H9 (cell line): Measurements from ENCODE around the gene MAPK12. TPM values are rescaled to one million over a fixed set of nuclear protein-coding genes. Genes with fewer than 3 reads are reported as not detected.

Experiments used
- DNase-seq: peaks from one replicate; pipeline ENCODE4 v3.0.0-alpha.2; 2017
- H2AFZ ChIP-seq: one replicate; pipeline ENCODE4 v1.6.1; 2013; ENCODE audit warnings: mild to moderate bottlenecking, low read length, control low read depth, moderate library complexity
- H2AK5ac ChIP-seq: 2 replicates; pipeline ENCODE4 v1.6.1; 2013; ENCODE audit warnings: low read length, control low read depth, mixed read lengths; ENCODE audit not compliant: insufficient read length
- H2BK120ac ChIP-seq: one replicate; pipeline ENCODE4 v1.6.1; 2013; ENCODE audit warnings: low read depth, mild to moderate bottlenecking, low read length, control low read depth, inconsistent platforms; ENCODE audit not compliant: poor library complexity, severe bottlenecking
- H2BK12ac ChIP-seq: 2 replicates; pipeline ENCODE4 v1.6.1; 2013; ENCODE audit warnings: low read length, control low read depth, mixed read lengths, low read depth; ENCODE audit not compliant: insufficient read length
- H2BK15ac ChIP-seq: 2 replicates; pipeline ENCODE4 v1.6.1; 2013; ENCODE audit warnings: low read depth, low read length, control low read depth
- H2BK20ac ChIP-seq: one replicate; pipeline ENCODE4 v1.6.1; 2013; ENCODE audit warnings: low read depth, mild to moderate bottlenecking, low read length, control low read depth, inconsistent platforms; ENCODE audit not compliant: poor library complexity, severe bottlenecking
- H2BK5ac ChIP-seq: 2 replicates; pipeline ENCODE4 v1.6.1; 2013; ENCODE audit warnings: low read length, control low read depth, mixed read lengths; ENCODE audit not compliant: insufficient read length
- H3K14ac ChIP-seq: 2 replicates; pipeline ENCODE4 v1.6.1; 2013; ENCODE audit warnings: low read length, control low read depth; ENCODE audit not compliant: insufficient read depth
- H3K18ac ChIP-seq: 2 replicates; pipeline ENCODE4 v1.6.1; 2013; ENCODE audit warnings: low read depth, mild to moderate bottlenecking, mixed read lengths, low read length, control low read depth; ENCODE audit not compliant: insufficient read length
- H3K23ac ChIP-seq: 2 replicates; pipeline ENCODE4 v1.6.1; 2013; ENCODE audit warnings: low read length, control low read depth, mixed read lengths, low read depth; ENCODE audit not compliant: insufficient read length
- H3K23me2 ChIP-seq: 2 replicates; pipeline ENCODE4 v1.6.1; 2013; ENCODE audit warnings: low read depth, mild to moderate bottlenecking, mixed read lengths, low read length, control low read depth; ENCODE audit not compliant: insufficient read length, poor library complexity, severe bottlenecking
- H3K27ac ChIP-seq: 2 replicates; pipeline ENCODE4 v1.5.1; 2013; ENCODE audit warnings: low read length, control low read depth, mixed read lengths, low read depth; ENCODE audit not compliant: insufficient read length
- H3K27me3 ChIP-seq: 2 replicates; pipeline ENCODE4 v1.6.1; 2013; ENCODE audit warnings: low read length, control low read depth, inconsistent platforms; ENCODE audit not compliant: insufficient read depth
- H3K4ac ChIP-seq: 2 replicates; pipeline ENCODE4 v1.6.1; 2013; ENCODE audit warnings: low read depth, mild to moderate bottlenecking, control low read depth, inconsistent platforms, low read length, moderate library complexity
- H3K4me1 ChIP-seq: 2 replicates; pipeline ENCODE4 v1.6.1; 2013; ENCODE audit warnings: low read length, control low read depth, inconsistent platforms; ENCODE audit not compliant: insufficient read depth
- H3K4me2 ChIP-seq: 2 replicates; pipeline ENCODE4 v1.6.1; 2013; ENCODE audit warnings: low read length, control low read depth, mixed read lengths; ENCODE audit not compliant: insufficient read length, insufficient read depth
- H3K56ac ChIP-seq: 2 replicates; pipeline ENCODE4 v1.6.1; 2013; ENCODE audit warnings: low read depth, mild to moderate bottlenecking, mixed read lengths, low read length, control low read depth; ENCODE audit not compliant: insufficient read length
- H3K79me1 ChIP-seq: 2 replicates; pipeline ENCODE4 v1.6.1; 2013; ENCODE audit warnings: low read depth, mild to moderate bottlenecking, moderate library complexity, low read length, control low read depth, inconsistent platforms; ENCODE audit not compliant: insufficient read depth, poor library complexity, severe bottlenecking
- H3K79me2 ChIP-seq: 2 replicates; pipeline ENCODE4 v1.6.1; 2013; ENCODE audit warnings: low read length, control low read depth, inconsistent platforms; ENCODE audit not compliant: insufficient read depth
- H3K9ac ChIP-seq: 2 replicates; pipeline ENCODE4 v1.6.1; 2013; ENCODE audit warnings: low read length, control low read depth, mixed read lengths; ENCODE audit not compliant: insufficient read length; ENCODE audit errors: extremely low read depth
- H3K9me3 ChIP-seq: one replicate; pipeline ENCODE4 v1.6.1; 2013; ENCODE audit warnings: low read depth, low read length, inconsistent platforms; ENCODE audit not compliant: control insufficient read depth
- H3T11ph ChIP-seq: one replicate; pipeline ENCODE4 v1.6.1; 2013; ENCODE audit warnings: mild to moderate bottlenecking, low read length, control low read depth, inconsistent platforms
- H4K20me1 ChIP-seq: one replicate; pipeline ENCODE4 v1.6.1; 2013; ENCODE audit not compliant: control insufficient read depth, insufficient read length, insufficient read depth
- H4K5ac ChIP-seq: 2 replicates; pipeline ENCODE4 v1.6.1; 2013; ENCODE audit warnings: low read depth, mild to moderate bottlenecking, mixed read lengths, low read length, control low read depth; ENCODE audit not compliant: insufficient read length
- H4K8ac ChIP-seq: replicated peaks from 2 replicates; pipeline ENCODE4 v1.6.1; 2013; ENCODE audit warnings: low read length, control low read depth, mixed read lengths, low read depth; ENCODE audit not compliant: insufficient read length
- H4K91ac ChIP-seq: 2 replicates; pipeline ENCODE4 v1.6.1; 2013; ENCODE audit warnings: low read depth, mild to moderate bottlenecking, moderate library complexity, mixed read lengths, low read length, control low read depth; ENCODE audit not compliant: insufficient read length
- H3K27ac Mint-ChIP-seq, 3 experiments: 2 replicates in 2 of 3; 3 replicates in 1 of 3; pipeline ENCODE4 v1.8.0; 2020 to 2021; ENCODE audit warnings: mixed read lengths in 3 of 3, mild to moderate bottlenecking in 1 of 3, moderate library complexity in 1 of 3
- H3K27me3 Mint-ChIP-seq: 2 replicates; pipeline ENCODE4 v1.8.0; 2021; ENCODE audit warnings: low read depth, mild to moderate bottlenecking, moderate library complexity, mixed read lengths
- H3K36me3 Mint-ChIP-seq, 3 experiments: 2 replicates in 2 of 3; 3 replicates in 1 of 3; pipeline ENCODE4 v1.8.0; 2020 to 2021; ENCODE audit warnings: low read depth in 3 of 3, mixed read lengths in 3 of 3; ENCODE audit not compliant: insufficient read depth in 1 of 3
- H3K4me1 Mint-ChIP-seq, 2 experiments: 2 replicates each; pipeline ENCODE4 v1.8.0; 2020; ENCODE audit warnings: mixed read lengths in 2 of 2
- H3K4me3 Mint-ChIP-seq, 2 experiments: 2 replicates in 1 of 2; 3 replicates in 1 of 2; pipeline ENCODE4 v1.8.0; 2020 to 2021; ENCODE audit warnings: mild to moderate bottlenecking in 2 of 2, mixed read lengths in 2 of 2, moderate library complexity in 1 of 2
- H3K9me3 Mint-ChIP-seq, 2 experiments: 2 replicates in 1 of 2; 3 replicates in 1 of 2; pipeline ENCODE4 v1.8.0; 2020; ENCODE audit warnings: mild to moderate bottlenecking in 2 of 2, mixed read lengths in 2 of 2, moderate library complexity in 1 of 2
- WGBS: extraction: QIAGEN DNeasy Blood & Tissue Kit; methylation state at CpG from one replicate; pipeline ENCODE4 v1.1.7; 2013; ENCODE audit warnings: missing lambda C conversion rate, low lambda C conversion rate, mixed read lengths; ENCODE audit not compliant: insufficient read length; ENCODE audit errors: extremely low coverage; 5-methylcytosine and 5-hydroxymethylcytosine counted together
- total RNA-seq: library from RNA; stranded (reverse); gene quantifications from 2 replicates; pipeline ENCODE4 v1.2.1, GENCODE V29; 2021
- TF ChIP-seq, protein P1 (sequence below): fragments of 200-600 bp; sonication (generic); conservative IDR thresholded peaks from 3 replicates; pipeline ENCODE4 v1.8.0; 2021; ENCODE audit warnings: antibody characterized with exemption, mild to moderate bottlenecking

MAPK12 gene
- total RNA-seq, 1 experiment from 2014 or later: 31.3 TPM

DNA sequence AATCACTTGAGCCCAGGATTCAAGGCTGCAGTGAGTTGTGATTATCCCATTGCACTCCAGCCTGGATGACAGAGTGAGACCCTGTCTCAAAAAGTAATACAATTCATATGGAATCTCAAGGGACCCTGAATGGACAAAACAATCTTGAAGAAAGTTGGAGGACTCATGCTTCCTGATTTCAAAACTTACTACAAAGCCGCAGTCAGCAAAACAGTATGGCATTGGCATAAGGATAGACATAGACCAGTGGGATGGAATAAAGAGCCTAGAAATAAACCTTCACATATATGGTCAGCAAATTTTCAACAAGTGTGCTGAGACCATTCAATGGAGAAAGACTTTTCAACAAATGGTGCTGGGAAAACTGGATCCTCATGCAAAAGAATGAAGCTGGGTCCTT is 58.2 kb downstream of the MAPK12 start:
- peaks cover 13% of the 10 kb centered on the region for H3K23me2 ChIP-seq
- H3K56ac ChIP-seq: no peak overlapping the region
- H3K4me2 ChIP-seq: no peak overlapping the region
- H3K9me3 ChIP-seq: no peaks in the 10 kb centered on the region
- peaks cover 5 to 6% of the 10 kb centered on the region in 2 experiments; a peak in 3 of 5 replicates for H3K9me3 Mint-ChIP-seq
- no peaks in the 10 kb centered on the region; the same call in 1 of the 2 replicates for H3K79me2 ChIP-seq
- peaks cover 12 to 17% of the 10 kb centered on the region in 2 experiments for H3K4me1 Mint-ChIP-seq
- no peak overlapping the region for H2AFZ ChIP-seq
- no peak overlapping the region for H3K23ac ChIP-seq
- H3K9ac ChIP-seq: no peak overlapping the region
- no peaks in the 10 kb centered on the region for H3K79me1 ChIP-seq
- no peak overlapping the region for H2BK5ac ChIP-seq
- no peak overlapping the region for H2BK20ac ChIP-seq
- H4K5ac ChIP-seq: no peak overlapping the region
- peaks cover 16 to 42% (median 38%) of the 10 kb centered on the region in 3 experiments for H3K36me3 Mint-ChIP-seq
- no peak overlapping the region for H2BK15ac ChIP-seq
- TF ChIP-seq, protein P1, sequence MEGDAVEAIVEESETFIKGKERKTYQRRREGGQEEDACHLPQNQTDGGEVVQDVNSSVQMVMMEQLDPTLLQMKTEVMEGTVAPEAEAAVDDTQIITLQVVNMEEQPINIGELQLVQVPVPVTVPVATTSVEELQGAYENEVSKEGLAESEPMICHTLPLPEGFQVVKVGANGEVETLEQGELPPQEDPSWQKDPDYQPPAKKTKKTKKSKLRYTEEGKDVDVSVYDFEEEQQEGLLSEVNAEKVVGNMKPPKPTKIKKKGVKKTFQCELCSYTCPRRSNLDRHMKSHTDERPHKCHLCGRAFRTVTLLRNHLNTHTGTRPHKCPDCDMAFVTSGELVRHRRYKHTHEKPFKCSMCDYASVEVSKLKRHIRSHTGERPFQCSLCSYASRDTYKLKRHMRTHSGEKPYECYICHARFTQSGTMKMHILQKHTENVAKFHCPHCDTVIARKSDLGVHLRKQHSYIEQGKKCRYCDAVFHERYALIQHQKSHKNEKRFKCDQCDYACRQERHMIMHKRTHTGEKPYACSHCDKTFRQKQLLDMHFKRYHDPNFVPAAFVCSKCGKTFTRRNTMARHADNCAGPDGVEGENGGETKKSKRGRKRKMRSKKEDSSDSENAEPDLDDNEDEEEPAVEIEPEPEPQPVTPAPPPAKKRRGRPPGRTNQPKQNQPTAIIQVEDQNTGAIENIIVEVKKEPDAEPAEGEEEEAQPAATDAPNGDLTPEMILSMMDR: no peak
- no peak overlapping the region for H3K27ac Mint-ChIP-seq
- no peak overlapping the region for H2AK5ac ChIP-seq
- no peak overlapping the region for H4K91ac ChIP-seq
- no peak overlapping the region for H2BK12ac ChIP-seq
- H3K4me3 Mint-ChIP-seq: peak overlapping the region in 1 of 2 experiments; percentile 54; a peak in 1 of 5 replicates
- H3K4me1 ChIP-seq: no peaks in the 10 kb centered on the region
- peaks cover 3% of the 10 kb centered on the region for H4K20me1 ChIP-seq
- H3K27me3 Mint-ChIP-seq: no peaks in the 10 kb centered on the region
- no peak overlapping the region for H3K18ac ChIP-seq
- no CpG with 5 or more reads among the region's 1 CpG for WGBS
- no peak overlapping the region for H3K14ac ChIP-seq
- H2BK120ac ChIP-seq: no peak overlapping the region
- H4K8ac ChIP-seq: no peak overlapping the region
- H3K4ac ChIP-seq: no peak overlapping the region
- no peak overlapping the region for H3T11ph ChIP-seq
- DNase-seq: no peak
- no peak overlapping the region for H3K27ac ChIP-seq
- H3K27me3 ChIP-seq: no peaks in the 10 kb centered on the region

Other genes with a start within 250 kb of the MAPK12 start
- 0.11 and 0.20 TPM in 2 replicates for gene IL17REL, start 248.9 kb downstream of the MAPK12 start, total RNA-seq
- gene TTLL8, start 203.4 kb downstream of the MAPK12 start, total RNA-seq: not detected in 2 replicates
- not detected in 2 replicates for gene MLC1, start 176.3 kb downstream of the MAPK12 start, total RNA-seq
- not detected in 2 replicates for gene MOV10L1, start 171.7 kb downstream of the MAPK12 start, total RNA-seq
- 6.7 and 8.0 TPM in 2 replicates for gene PANX2, start 91.0 kb downstream of the MAPK12 start, total RNA-seq
- 46.3 and 47.8 TPM in 2 replicates for gene TRABD, start 75.8 kb downstream of the MAPK12 start, total RNA-seq
- gene SELENOO, start 60.7 kb downstream of the MAPK12 start, total RNA-seq: 19.0 and 20.4 TPM in 2 replicates
- 28.4 and 29.0 TPM in 2 replicates for gene TUBGCP6, start 16.7 kb downstream of the MAPK12 start, total RNA-seq
- 41.1 and 45.0 TPM in 2 replicates for gene HDAC10, start 10.4 kb downstream of the MAPK12 start, total RNA-seq
- gene MAPK11, start 8.7 kb upstream of the MAPK12 start, total RNA-seq: 1.5 and 2.1 TPM in 2 replicates
- gene PLXNB2, start 46.0 kb upstream of the MAPK12 start, total RNA-seq: 84.4 and 87.6 TPM in 2 replicates
- 1.0 and 1.5 TPM in 2 replicates for gene DENND6B, start 65.3 kb upstream of the MAPK12 start, total RNA-seq
- gene PPP6R2, start 81.6 kb upstream of the MAPK12 start, total RNA-seq: 41.2 and 42.6 TPM in 2 replicates
- gene SBF1, start 213.4 kb upstream of the MAPK12 start, total RNA-seq: 69.8 and 72.0 TPM in 2 replicates
- gene ADM2, start 219.9 kb upstream of the MAPK12 start, total RNA-seq: 11.4 and 11.9 TPM in 2 replicates
- gene MIOX, start 225.2 kb upstream of the MAPK12 start, total RNA-seq: 1.4 and 1.5 TPM in 2 replicates
- gene LMF2, start 246.0 kb upstream of the MAPK12 start, total RNA-seq: 43.6 and 46.0 TPM in 2 replicates
- 76.2 and 78.1 TPM in 2 replicates for gene NCAPH2, start 246.5 kb upstream of the MAPK12 start, total RNA-seq